ENCODE results near the gene ACSBG1.

DNA sequence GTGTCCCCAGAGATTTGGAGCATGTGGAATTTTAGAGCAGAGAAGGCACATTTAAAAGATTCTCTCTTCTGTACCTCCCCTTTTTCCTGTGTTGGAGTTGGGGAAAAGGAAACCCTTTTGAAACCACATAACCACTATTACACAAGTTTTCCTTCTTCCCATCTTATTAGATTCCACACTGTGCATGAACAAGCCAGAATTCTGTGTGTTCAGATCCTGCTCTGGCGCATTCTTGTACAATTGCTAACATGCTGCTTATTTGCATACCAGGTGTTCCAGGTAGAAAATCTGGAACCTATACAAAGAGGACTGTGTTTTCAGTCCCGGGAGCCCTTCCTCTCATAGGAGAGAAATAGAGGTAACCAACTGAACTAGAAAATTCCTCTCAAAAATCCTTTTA lies 100.6 kb downstream of the ACSBG1 start:
- no peak for TF ChIP-seq POLR2A (IDR thresholded peaks at IDR 0.05; ENCODE audit: low read depth, low read length)
- no peak for TF ChIP-seq POLR2AphosphoS5 (IDR thresholded peaks at IDR 0.05; ENCODE audit: low read depth, low read length)

Data from GM12892 (cell line).